Endothelial cell of umbilical vein (primary cell): ENCODE results near the gene GRIK3.

Experiments
- CTCF ChIP-seq, 2 donors: IDR thresholded peaks; 1 replicate in 1 of 2; 2 replicates in 1 of 2; pipeline ENCODE4 v1.5.1; 2011; ENCODE audit warnings: low read length in 2 of 2, mild to moderate bottlenecking in 2 of 2, moderate library complexity in 2 of 2, control low read depth in 1 of 2, inconsistent platforms in 1 of 2, low read depth in 1 of 2; ENCODE audit not compliant: insufficient read depth in 1 of 2; ENCODE audit errors: extremely low read depth in 1 of 2
- GATA2 ChIP-seq: IDR thresholded peaks from 2 replicates; pipeline ENCODE4 v1.7.0; 2011; ENCODE audit warnings: low read depth, mild to moderate bottlenecking, moderate library complexity, mixed read lengths, low read length; ENCODE audit not compliant: insufficient read length, insufficient read depth
- JUN ChIP-seq: IDR thresholded peaks from 2 replicates; pipeline ENCODE4 v1.6.1; 2011; ENCODE audit warnings: borderline replicate concordance, low read depth; ENCODE audit not compliant: insufficient read length, insufficient read depth
- MAX ChIP-seq: IDR thresholded peaks from 2 replicates; pipeline ENCODE4 v1.6.1; 2011; ENCODE audit not compliant: insufficient read depth, insufficient read length
- MYC ChIP-seq: IDR thresholded peaks from one replicate; pipeline ENCODE4 v1.6.1; 2011; ENCODE audit warnings: mild to moderate bottlenecking, low read depth, low read length
- POLR2A ChIP-seq: IDR thresholded peaks from 2 replicates; pipeline ENCODE4 v1.6.1; 2012; ENCODE audit warnings: low read depth, mild to moderate bottlenecking, control low read depth, low read length
- POLR2AphosphoS5 ChIP-seq: IDR thresholded peaks from 2 replicates; pipeline ENCODE4 v1.6.1; 2012; ENCODE audit warnings: low read depth, mild to moderate bottlenecking, control low read depth, low read length, moderate library complexity; ENCODE audit not compliant: insufficient read depth

- no peak for TF ChIP-seq CTCF (IDR thresholded peaks at IDR 0.05; ENCODE audit: extremely low read depth in 1 of 2, insufficient read depth in 1 of 2, low read depth in 1 of 2, low read length in 2 of 2)
- no peak for TF ChIP-seq POLR2A
- no peak for TF ChIP-seq MAX
- no peak for TF ChIP-seq POLR2AphosphoS5
- no peak for TF ChIP-seq JUN
- no peak for TF ChIP-seq GATA2
- no peak for TF ChIP-seq MYC
These were observed 5.2 kb downstream of the GRIK3 start for GRCh38 chr1:37028981-37029617.
